MCF 10A (cell line): Measurements from ENCODE around the gene USP35. TPM values are rescaled to one million over a fixed set of nuclear protein-coding genes. Genes with fewer than 3 reads are reported as not detected.
A peak's percentile ranks its signal among the peaks of the same experiment; 100 is the strongest.

Experiments
- BruUV-seq: library from RNA; stranded (reverse); fragments of 400-500 nt; replicated peaks from 2 replicates; lab custom pipeline; 2021; lab: Mats Ljungman, UMichigan
- CTCF ChIA-PET: fragments of 300-600 bp; sonication (Branson Sonifier 250); formaldehyde crosslinking; extraction: SDS; loops from one replicate; lab custom pipeline; 2021; ENCODE audit warnings: antibody characterized with exemption, inconsistent platforms; lab: Yijun Ruan, JAX
- POLR2A ChIA-PET: fragments of 300-600, 350-650 bp; sonication (Branson Sonifier 250); formaldehyde crosslinking; extraction: SDS; loops from one replicate; lab custom pipeline; 2020; ENCODE audit warnings: antibody characterized with exemption, inconsistent platforms; lab: Yijun Ruan, JAX
- DNase-seq: peaks from one replicate; pipeline ENCODE4 v3.0.0-alpha.2; 2018; ENCODE audit not compliant: unreplicated experiment
- H3K27ac Mint-ChIP-seq: one replicate; pipeline ENCODE4 v1.8.0; 2022; ENCODE audit warnings: mild to moderate bottlenecking, low read depth, mixed read lengths; ENCODE audit not compliant: unreplicated experiment
- H3K27me3 Mint-ChIP-seq: one replicate; pipeline ENCODE4 v1.8.0; 2022; ENCODE audit warnings: mixed read lengths; ENCODE audit not compliant: insufficient read depth, unreplicated experiment
- H3K36me3 Mint-ChIP-seq: one replicate; pipeline ENCODE4 v1.8.0; 2022; ENCODE audit warnings: mild to moderate bottlenecking, moderate library complexity, mixed read lengths; ENCODE audit not compliant: insufficient read depth, unreplicated experiment
- H3K4me1 Mint-ChIP-seq: one replicate; pipeline ENCODE4 v1.8.0; 2022; ENCODE audit warnings: mixed read lengths; ENCODE audit not compliant: insufficient read depth, unreplicated experiment
- H3K4me3 Mint-ChIP-seq: one replicate; pipeline ENCODE4 v1.8.0; 2022; ENCODE audit warnings: mild to moderate bottlenecking, moderate library complexity, mixed read lengths; ENCODE audit not compliant: unreplicated experiment
- H3K9me3 Mint-ChIP-seq: one replicate; pipeline ENCODE4 v1.8.0; 2022; ENCODE audit warnings: mixed read lengths; ENCODE audit not compliant: unreplicated experiment
- CTCF ChIP-seq: fragments of 200-600 bp; IDR thresholded peaks from one replicate; pipeline ENCODE4 v1.8.0; 2022; ENCODE audit warnings: antibody characterized with exemption, mild to moderate bottlenecking; ENCODE audit not compliant: unreplicated experiment
- intact Hi-C: fragments of 100-400 bp; cut with micrococcal nuclease; formaldehyde crosslinking; loops from 2 replicates; pipeline ENCODE4 v1.14.1; 2022
- total RNA-seq: library from RNA; stranded (reverse); gene quantifications from 2 replicates; pipeline ENCODE4 v1.2.3, GENCODE V29; 2022

USP35 gene
- total RNA-seq, 1 experiment from 2014 or later = 6.7 TPM

- no peaks in the 10 kb centered on the region for H3K4me1 Mint-ChIP-seq
- TF ChIP-seq CTCF = no peak
- H3K9me3 Mint-ChIP-seq = no peaks in the 10 kb centered on the region
- ChIA-PET POLR2A (no interaction called here), CTCF (interaction anchor here (0.6 kb wide), 1 partner anchor 301 kb away, joined by 4 read pairs; no protein-coding TSS in a partner anchor)
- intact Hi-C loops = no loop called here
- no TSS peak for BruUV-seq
- H3K27me3 Mint-ChIP-seq = no peaks in the 10 kb centered on the region
- H3K4me3 Mint-ChIP-seq = no peak overlapping the region
- peaks cover 12% of the 10 kb centered on the region for H3K36me3 Mint-ChIP-seq
- peak overlapping the region; percentile 28 for H3K27ac Mint-ChIP-seq
- DNase-seq = no peak
These were observed 19.8 kb downstream of the USP35 start for GRCh38 chr11:78208257-78209165.

GRCh38 chr11:78209478-78209877, 20.8 kb downstream of the USP35 start:
- ChIA-PET CTCF (interaction anchor here (0.6 kb wide), 1 partner anchor 20 kb away, joined by 4 read pairs; no protein-coding TSS in a partner anchor), POLR2A (no interaction called here)
- peaks cover 12% of the 10 kb centered on the region for H3K36me3 Mint-ChIP-seq
- H3K27ac Mint-ChIP-seq = no peak overlapping the region
- no peaks in the 10 kb centered on the region for H3K9me3 Mint-ChIP-seq
- H3K4me1 Mint-ChIP-seq = no peaks in the 10 kb centered on the region
- no peak for DNase-seq
- TF ChIP-seq CTCF = no peak
- H3K4me3 Mint-ChIP-seq = no peak overlapping the region
- intact Hi-C loops = no loop called here
- BruUV-seq = no TSS peak
- no peaks in the 10 kb centered on the region for H3K27me3 Mint-ChIP-seq

GRCh38 chr11:78210000-78210608, 21.4 kb downstream of the USP35 start:
- intact Hi-C loops = no loop called here
- DNase-seq = no peak
- ChIA-PET POLR2A (interaction anchor here (1.1 kb wide), 1 partner anchor 21 kb away, joined by 3 read pairs; the partner anchor contains the start of gene USP35), CTCF (no interaction called here)
- H3K27me3 Mint-ChIP-seq = no peaks in the 10 kb centered on the region
- H3K4me3 Mint-ChIP-seq = no peak overlapping the region
- H3K27ac Mint-ChIP-seq = no peak overlapping the region
- peaks cover 11% of the 10 kb centered on the region for H3K36me3 Mint-ChIP-seq
- BruUV-seq = no TSS peak
- H3K4me1 Mint-ChIP-seq = no peaks in the 10 kb centered on the region
- TF ChIP-seq CTCF = no peak
- H3K9me3 Mint-ChIP-seq = no peaks in the 10 kb centered on the region

- CTCF ChIA-PET = no interaction called here
- no peak for DNase-seq
- Mint-ChIP-seq H3K36me3 (peaks cover 12% of the 10 kb centered on the region), H3K4me3 (no peak overlapping the region), H3K27ac (no peak overlapping the region), H3K9me3 (no peaks in the 10 kb centered on the region), H3K27me3 (no peaks in the 10 kb centered on the region), H3K4me1 (no peaks in the 10 kb centered on the region)
- intact Hi-C loops = no loop called here
- no peak for TF ChIP-seq CTCF
- no TSS peak for BruUV-seq
- POLR2A ChIA-PET = no interaction called here
These were observed 22.8 kb downstream of the USP35 start for GRCh38 chr11:78211565-78211964.
